ENCODE measurements around the gene TMEM163. TPM values are rescaled to one million over a fixed set of nuclear protein-coding genes. Genes with fewer than 3 reads are reported as not detected.
"Not testable (repeated sequence)": the region's sequence is repeated elsewhere in the genome, so short reads cannot be mapped to it uniquely, and the experiment has no call there.

TMEM163 gene
- total RNA-seq, 2 experiments from 2014 or later, result 0.23 TPM; not detected in 1

- POLR2A ChIA-PET, result no interaction called here
- DNase-seq (no peak), ATAC-seq (no peak)
- Mint-ChIP-seq H3K27me3 (ENCODE audit: low read depth) (no peaks in the 10 kb centered on the region), H3K27ac (peak overlapping the region; percentile 61), H3K36me3 (ENCODE audit: low read depth) (peaks cover 2% of the 10 kb centered on the region), H3K9me3 (ENCODE audit: insufficient read depth) (no peaks in the 10 kb centered on the region), H3K4me3 (no peak overlapping the region), H3K4me1 (ENCODE audit: low read depth) (peaks cover 27% of the 10 kb centered on the region)
- CTCF ChIA-PET, result no interaction called here
Measured at GRCh38 chr2:134581877-134582546, 136.8 kb downstream of the TMEM163 start.

GRCh38 chr2:134578316-134578715 is 140.5 kb downstream of the TMEM163 start:
- ATAC-seq (no peak), DNase-seq (no peak)
- Mint-ChIP-seq H3K4me3 (no peak overlapping the region), H3K27me3 (ENCODE audit: low read depth) (no peaks in the 10 kb centered on the region), H3K9me3 (ENCODE audit: insufficient read depth) (no peaks in the 10 kb centered on the region), H3K36me3 (ENCODE audit: low read depth) (peaks cover 2% of the 10 kb centered on the region), H3K4me1 (ENCODE audit: low read depth) (peaks cover 18% of the 10 kb centered on the region), H3K27ac (no peak overlapping the region)
- ChIA-PET POLR2A (no interaction called here), CTCF (no interaction called here)

- CTCF ChIA-PET, result no interaction called here
- DNase-seq (no peak), ATAC-seq (no peak)
- no peaks in the 10 kb centered on the region for H3K36me3 Mint-ChIP-seq (ENCODE audit: low read depth)
- peaks cover 2% of the 10 kb centered on the region for H3K4me1 Mint-ChIP-seq (ENCODE audit: low read depth)
- POLR2A ChIA-PET, result no interaction called here
- no peak overlapping the region for H3K27ac Mint-ChIP-seq
- H3K4me3 Mint-ChIP-seq, result no peak overlapping the region
- no peaks in the 10 kb centered on the region for H3K9me3 Mint-ChIP-seq (ENCODE audit: insufficient read depth)
- H3K27me3 Mint-ChIP-seq (ENCODE audit: low read depth), result no peaks in the 10 kb centered on the region
Measured at GRCh38 chr2:134576478-134576877, 142.3 kb downstream of the TMEM163 start.

GRCh38 chr2:134575888-134576287 is 142.9 kb downstream of the TMEM163 start:
- ATAC-seq, result no peak
- ChIA-PET POLR2A (no interaction called here), CTCF (no interaction called here)
- Mint-ChIP-seq H3K27ac (no peak overlapping the region), H3K9me3 (ENCODE audit: insufficient read depth) (no peaks in the 10 kb centered on the region), H3K4me1 (ENCODE audit: low read depth) (no peaks in the 10 kb centered on the region), H3K36me3 (ENCODE audit: low read depth) (no peaks in the 10 kb centered on the region), H3K27me3 (ENCODE audit: low read depth) (no peaks in the 10 kb centered on the region), H3K4me3 (no peak overlapping the region)
- no peak for DNase-seq

GRCh38 chr2:134574611-134575330 is 144.0 kb downstream of the TMEM163 start:
- no peaks in the 10 kb centered on the region for H3K9me3 Mint-ChIP-seq (ENCODE audit: insufficient read depth)
- no peak overlapping the region for H3K27ac Mint-ChIP-seq
- POLR2A ChIA-PET, result no interaction called here
- DNase-seq, result no peak
- no peak for ATAC-seq
- no peak overlapping the region for H3K4me3 Mint-ChIP-seq
- H3K4me1 Mint-ChIP-seq (ENCODE audit: low read depth), result no peaks in the 10 kb centered on the region
- CTCF ChIA-PET, result no interaction called here
- H3K36me3 Mint-ChIP-seq (ENCODE audit: low read depth), result no peaks in the 10 kb centered on the region
- no peaks in the 10 kb centered on the region for H3K27me3 Mint-ChIP-seq (ENCODE audit: low read depth)

GRCh38 chr2:134573724-134574123 is 145.1 kb downstream of the TMEM163 start:
- Mint-ChIP-seq H3K27me3 (ENCODE audit: low read depth) (peaks cover 4% of the 10 kb centered on the region), H3K36me3 (ENCODE audit: low read depth) (no peaks in the 10 kb centered on the region), H3K27ac (no peak overlapping the region), H3K4me1 (ENCODE audit: low read depth) (no peaks in the 10 kb centered on the region), H3K9me3 (ENCODE audit: insufficient read depth) (no peaks in the 10 kb centered on the region), H3K4me3 (no peak overlapping the region)
- CTCF ChIA-PET, result no interaction called here
- DNase-seq (no peak), ATAC-seq (no peak)
- POLR2A ChIA-PET, result no interaction called here

GRCh38 chr2:134573085-134573370 is 145.8 kb downstream of the TMEM163 start:
- ChIA-PET POLR2A (no interaction called here), CTCF (no interaction called here)
- H3K4me3 Mint-ChIP-seq, result no peak overlapping the region
- no peak overlapping the region for H3K27ac Mint-ChIP-seq
- H3K9me3 Mint-ChIP-seq (ENCODE audit: insufficient read depth), result no peaks in the 10 kb centered on the region
- H3K4me1 Mint-ChIP-seq (ENCODE audit: low read depth), result no peaks in the 10 kb centered on the region
- ATAC-seq (no peak), DNase-seq (no peak)
- H3K27me3 Mint-ChIP-seq (ENCODE audit: low read depth), result peaks cover 4% of the 10 kb centered on the region
- no peaks in the 10 kb centered on the region for H3K36me3 Mint-ChIP-seq (ENCODE audit: low read depth)

- Mint-ChIP-seq H3K27me3 (ENCODE audit: low read depth) (peaks cover 4% of the 10 kb centered on the region), H3K9me3 (ENCODE audit: insufficient read depth) (no peaks in the 10 kb centered on the region), H3K36me3 (ENCODE audit: low read depth) (no peaks in the 10 kb centered on the region), H3K27ac (no peak overlapping the region), H3K4me1 (ENCODE audit: low read depth) (no peaks in the 10 kb centered on the region), H3K4me3 (no peak overlapping the region)
- no peak for ATAC-seq
- ChIA-PET POLR2A (no interaction called here), CTCF (no interaction called here)
- DNase-seq, result no peak
Measured at GRCh38 chr2:134572314-134573084, 146.3 kb downstream of the TMEM163 start.

- Mint-ChIP-seq H3K4me3 (no peak overlapping the region), H3K27me3 (ENCODE audit: low read depth) (peaks cover 8% of the 10 kb centered on the region), H3K27ac (no peak overlapping the region), H3K4me1 (ENCODE audit: low read depth) (no peaks in the 10 kb centered on the region), H3K36me3 (ENCODE audit: low read depth) (no peaks in the 10 kb centered on the region), H3K9me3 (ENCODE audit: insufficient read depth) (no peaks in the 10 kb centered on the region)
- no peak for ATAC-seq
- POLR2A ChIA-PET, result no interaction called here
- DNase-seq, result no peak
- CTCF ChIA-PET, result no interaction called here
Measured at GRCh38 chr2:134570676-134571075, 148.1 kb downstream of the TMEM163 start.

GRCh38 chr2:134568413-134568812 is 150.4 kb downstream of the TMEM163 start:
- H3K4me1 Mint-ChIP-seq (ENCODE audit: low read depth), result no peaks in the 10 kb centered on the region
- H3K27ac Mint-ChIP-seq, result no peak overlapping the region
- no peak for DNase-seq
- ChIA-PET CTCF (no interaction called here), POLR2A (no interaction called here)
- no peaks in the 10 kb centered on the region for H3K36me3 Mint-ChIP-seq (ENCODE audit: low read depth)
- H3K27me3 Mint-ChIP-seq (ENCODE audit: low read depth), result peaks cover 9% of the 10 kb centered on the region
- no peaks in the 10 kb centered on the region for H3K9me3 Mint-ChIP-seq (ENCODE audit: insufficient read depth)
- no peak for ATAC-seq
- no peak overlapping the region for H3K4me3 Mint-ChIP-seq

GRCh38 chr2:134567666-134568065 is 151.1 kb downstream of the TMEM163 start:
- ATAC-seq, result no peak
- Mint-ChIP-seq H3K9me3 (ENCODE audit: insufficient read depth) (no peaks in the 10 kb centered on the region), H3K36me3 (ENCODE audit: low read depth) (no peaks in the 10 kb centered on the region), H3K4me1 (ENCODE audit: low read depth) (no peaks in the 10 kb centered on the region), H3K27me3 (ENCODE audit: low read depth) (peaks cover 13% of the 10 kb centered on the region), H3K4me3 (no peak overlapping the region), H3K27ac (no peak overlapping the region)
- no peak for DNase-seq
- CTCF ChIA-PET, result no interaction called here
- POLR2A ChIA-PET, result no interaction called here

- H3K9me3 Mint-ChIP-seq (ENCODE audit: insufficient read depth); ATAC-seq; DNase-seq; H3K4me3 Mint-ChIP-seq; CTCF ChIA-PET; POLR2A ChIA-PET; H3K27ac Mint-ChIP-seq; H3K36me3 Mint-ChIP-seq (ENCODE audit: low read depth); H3K4me1 Mint-ChIP-seq (ENCODE audit: low read depth): not testable (repeated sequence)
- H3K27me3 Mint-ChIP-seq (ENCODE audit: low read depth), result peaks cover 13% of the 10 kb centered on the region
Measured at GRCh38 chr2:134564955-134565354, 153.8 kb downstream of the TMEM163 start.

Measured in activated CD8-positive, alpha-beta T cell treated with anti-CD3 and anti-CD28 coated beads, Interleukin-2, amount 10 ng/mL, durations not matched to agents 7 days and 5 days (primary cell).